Measurements from ENCODE around the gene ANKRD17.

ANKRD17 gene

GRCh38 chr4:73045879-73046278 lies 212.7 kb downstream of the ANKRD17 start:
- DNase-seq: no peak

GRCh38 chr4:73037057-73037456 lies 221.5 kb downstream of the ANKRD17 start:
- no peak for DNase-seq

GRCh38 chr4:73036123-73036522 lies 222.5 kb downstream of the ANKRD17 start:
- DNase-seq: no peak

GRCh38 chr4:73034896-73035295 lies 223.7 kb downstream of the ANKRD17 start:
- DNase-seq: no peak

- DNase-seq: no peak
Observed at GRCh38 chr4:73028621-73029020, 230.0 kb downstream of the ANKRD17 start.
